HCT116 (cell line): Measurements from ENCODE around the gene TRPT1. TPM values are rescaled to one million over a fixed set of nuclear protein-coding genes. Genes with fewer than 3 reads are reported as not detected.
A peak's percentile ranks its signal among the peaks of the same experiment; 100 is the strongest.

Experiments used
- ATAC-seq: fragments of 200-7000 bp; cut with Tn5 transposase; 2 replicates; pipeline ENCODE4 v1.9.1; 2020; ENCODE audit warnings: mild to moderate bottlenecking, moderate library complexity
- BruUV-seq: library from RNA; stranded (reverse); fragments of 400-500 nt; replicated peaks from 2 replicates; lab custom pipeline; 2021; lab: Mats Ljungman, UMichigan
- CTCF ChIA-PET: fragments of 300-600 bp; sonication (Branson Sonifier 250); formaldehyde crosslinking; loops from one replicate; lab custom pipeline; 2021; ENCODE audit warnings: antibody characterized with exemption; lab: Charles Lee
- POLR2A ChIA-PET: fragments of 300-600, 350-600 bp; sonication (Branson Sonifier 250); formaldehyde crosslinking; loops from one replicate; lab custom pipeline; 2021; ENCODE audit warnings: antibody characterized with exemption; lab: Charles Lee
- RAD21 ChIA-PET, 2 experiments: fragments of 300-600 bp; sonication (Branson Sonifier 250); formaldehyde crosslinking; loops; one replicate each; lab custom pipeline; 2023; ENCODE audit warnings: low total read pairs in 2 of 2; ENCODE audit not compliant: uncharacterized antibody in 2 of 2, unreplicated experiment in 2 of 2, low non-redundant PET in 1 of 2; lab: Charles Lee
- DNase-seq: peaks from one replicate; pipeline ENCODE4 v3.0.0-alpha.2; 2010; ENCODE audit warnings: low read depth, low spot score
- H2AFZ ChIP-seq: fragments of 200-600 bp; shearing (Covaris generic), sonication (generic); 2 replicates; pipeline ENCODE4 v1.6.1; 2017; ENCODE audit warnings: low read depth, mixed run types, mixed read lengths, antibody characterized with exemption, low read length; ENCODE audit not compliant: poor library complexity, severe bottlenecking
- H3K27ac ChIP-seq: 2 replicates; pipeline ENCODE4 v1.5.1; 2012; ENCODE audit warnings: low read depth, low read length
- H3K27me3 ChIP-seq: fragments of 200-600 bp; sonication (generic); 2 replicates; pipeline ENCODE4 v1.6.1; 2016; ENCODE audit warnings: mixed run types, low read length, mixed read lengths; ENCODE audit not compliant: insufficient read depth
- H3K36me3 ChIP-seq, 2 experiments: fragments of 200-500 bp in 1 of 2; fragments of 200-600 bp in 1 of 2; sonication (Bioruptor generic) in 1 of 2; sonication (generic) in 1 of 2; 2 replicates each; pipeline versions ENCODE4 v1.5.1 to v1.6.1; 2014 to 2016; ENCODE audit warnings: low read length in 2 of 2, inconsistent platforms in 1 of 2, mixed read lengths in 1 of 2, mixed run types in 1 of 2; ENCODE audit not compliant: insufficient read depth in 2 of 2, control insufficient read depth in 1 of 2
- H3K4me1 ChIP-seq, 2 experiments: fragments of 200-600 bp in 1 of 2; sonication (generic) in 1 of 2; 2 replicates each; pipeline versions ENCODE4 v1.5.1 to v1.6.1; 2012 to 2017; ENCODE audit warnings: low read length in 2 of 2, inconsistent platforms in 1 of 2, mild to moderate bottlenecking in 1 of 2, mixed read lengths in 1 of 2, mixed run types in 1 of 2, moderate library complexity in 1 of 2; ENCODE audit not compliant: insufficient read depth in 2 of 2, control insufficient read depth in 1 of 2
- H3K4me2 ChIP-seq: fragments of 200-600 bp; sonication (generic); 2 replicates; pipeline ENCODE4 v1.6.1; 2017; ENCODE audit warnings: mixed run types, low read length, mixed read lengths
- H3K4me3 ChIP-seq, 2 experiments: fragments of 200-600 bp in 1 of 2; sonication (generic) in 1 of 2; replicated peaks in 1 of 2; 2 replicates each; pipeline ENCODE4 v1.5.1; 2011 to 2016; ENCODE audit warnings: low read length in 2 of 2, control low read depth in 1 of 2, low read depth in 1 of 2, mild to moderate bottlenecking in 1 of 2, mixed read lengths in 1 of 2, mixed run types in 1 of 2
- H3K79me2 ChIP-seq: fragments of 200-600 bp; sonication (generic); 2 replicates; pipeline ENCODE4 v1.6.1; 2017; ENCODE audit warnings: mild to moderate bottlenecking, mixed run types, low read length, moderate library complexity, mixed read lengths; ENCODE audit not compliant: insufficient read depth
- H3K9ac ChIP-seq: fragments of 200-600 bp; sonication (generic); 2 replicates; pipeline ENCODE4 v1.6.1; 2016; ENCODE audit warnings: low read length, mixed read lengths
- H3K9me2 ChIP-seq: fragments of 200-600 bp; sonication (generic), shearing (Covaris generic); 2 replicates; pipeline ENCODE4 v1.6.1; 2017; ENCODE audit warnings: mixed run types, mild to moderate bottlenecking, moderate library complexity; ENCODE audit not compliant: insufficient read depth
- H3K9me3 ChIP-seq, 2 experiments: fragments of 200-500 bp in 1 of 2; fragments of 200-600 bp in 1 of 2; sonication (Bioruptor generic) in 1 of 2; sonication (generic) in 1 of 2; 2 replicates each; pipeline ENCODE4 v1.6.1; 2014 to 2017; ENCODE audit warnings: low read length in 2 of 2, mixed read lengths in 2 of 2, inconsistent platforms in 1 of 2, low read depth in 1 of 2, mild to moderate bottlenecking in 1 of 2, mixed run types in 1 of 2, moderate library complexity in 1 of 2; ENCODE audit not compliant: control insufficient read depth in 1 of 2, insufficient read depth in 1 of 2
- H4K20me1 ChIP-seq: fragments of 200-600 bp; sonication (generic), shearing (Covaris generic); 2 replicates; pipeline ENCODE4 v1.6.1; 2017; ENCODE audit warnings: mixed run types, mild to moderate bottlenecking, moderate library complexity; ENCODE audit not compliant: insufficient read depth
- CEBPB ChIP-seq: IDR thresholded peaks from 2 replicates; pipeline ENCODE4 v1.6.1; 2012; ENCODE audit warnings: low read depth
- ELF1 ChIP-seq: IDR thresholded peaks from 2 replicates; pipeline ENCODE4 v1.6.1; 2012; ENCODE audit warnings: low read depth, borderline replicate concordance
- EZH2phosphoT487 ChIP-seq: fragments of 200-600 bp; IDR thresholded peaks from 2 replicates; pipeline ENCODE4 v1.6.1; 2018; ENCODE audit warnings: antibody characterized with exemption, borderline replicate concordance
- FOSL1 ChIP-seq: IDR thresholded peaks from 2 replicates; pipeline ENCODE4 v1.6.1; 2012; ENCODE audit warnings: low read depth
- POLR2A ChIP-seq: IDR thresholded peaks from 2 replicates; pipeline ENCODE4 v1.7.0; 2011; ENCODE audit warnings: borderline replicate concordance; ENCODE audit not compliant: insufficient read depth, insufficient read length; ENCODE audit errors: extremely low read depth
- POLR2AphosphoS5 ChIP-seq: IDR thresholded peaks from 2 replicates; pipeline ENCODE4 v1.6.1; 2011; ENCODE audit warnings: mild to moderate bottlenecking, low read depth, low read length, moderate library complexity
- ZNF274 ChIP-seq: fragments of 200-500 bp; sonication (Bioruptor generic); IDR thresholded peaks from 2 replicates; pipeline ENCODE4 v1.6.1; 2014; ENCODE audit warnings: mild to moderate bottlenecking, low read depth, low read length, inconsistent platforms
- intact Hi-C: fragments of 100-400 bp; cut with micrococcal nuclease; formaldehyde crosslinking; loops from 2 replicates; pipeline ENCODE4 v1.10.0; 2022
- total RNA-seq: library from RNA; stranded (reverse); gene quantifications from one replicate; pipeline ENCODE4 v1.2.1, GENCODE V29; 2021; ENCODE audit not compliant: unreplicated experiment
- TF ChIP-seq, protein P1 (sequence below): IDR thresholded peaks from 2 replicates; pipeline ENCODE4 v1.6.1; 2012
- TF ChIP-seq, protein P2 (sequence below), 3 experiments: fragments of 200-600 bp in 1 of 3; sonication (generic) in 1 of 3; IDR thresholded peaks in 2 of 3; conservative IDR thresholded peaks in 1 of 3; 2 replicates each; pipeline ENCODE4 v1.5.1; 2012 to 2017; ENCODE audit warnings: low read depth in 2 of 3, low read length in 2 of 3, antibody characterized with exemption in 1 of 3, borderline replicate concordance in 1 of 3, control low read depth in 1 of 3, mild to moderate bottlenecking in 1 of 3, mixed read lengths in 1 of 3, mixed run types in 1 of 3, moderate library complexity in 1 of 3; ENCODE audit not compliant: insufficient read depth in 1 of 3
- TF ChIP-seq, protein P3 (sequence below): IDR thresholded peaks from 2 replicates; pipeline ENCODE4 v1.6.1; 2012
- TF ChIP-seq, protein P4 (sequence below): IDR thresholded peaks from 2 replicates; pipeline ENCODE4 v1.6.1; 2011; ENCODE audit warnings: mild to moderate bottlenecking, low read length, moderate library complexity; ENCODE audit not compliant: insufficient replicate concordance; ENCODE audit errors: extremely low read depth

TRPT1 gene
- total RNA-seq, 1 experiment from 2014 or later = 43.2 TPM

DNA sequence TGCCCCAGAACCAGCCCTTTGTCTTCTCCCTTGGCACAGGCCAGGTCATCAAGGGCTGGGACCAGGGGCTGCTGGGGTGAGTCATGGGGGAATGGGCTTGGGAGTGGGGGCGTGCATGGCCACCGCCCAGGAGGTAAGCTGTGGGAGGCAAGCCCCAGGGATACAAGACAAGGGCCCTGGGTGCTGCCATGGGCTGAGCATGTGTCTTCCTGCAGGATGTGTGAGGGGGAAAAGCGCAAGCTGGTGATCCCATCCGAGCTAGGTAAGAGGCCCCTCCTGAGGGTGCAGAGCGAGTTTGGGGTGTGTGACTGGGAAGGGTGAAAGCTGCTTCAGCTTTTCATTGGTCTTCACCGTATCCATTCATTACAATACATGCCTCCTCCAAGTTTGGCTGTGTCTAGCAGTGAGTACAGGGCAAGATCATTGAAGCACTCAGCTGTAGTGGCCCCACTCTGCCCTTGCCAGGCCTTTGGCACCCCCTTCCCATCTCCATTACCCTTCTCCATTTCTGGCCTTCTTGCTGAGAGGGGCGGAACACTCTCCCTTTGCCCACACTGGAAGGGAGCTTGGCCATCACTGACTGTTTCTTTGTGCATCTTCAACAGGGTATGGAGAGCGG lies 17.4 kb upstream of the TRPT1 start:
- POLR2A ChIA-PET = interaction anchor here (2.0 to 4.6 kb wide), 2 partner anchors 9 to 27 kb away, joined by 8 to 29 read pairs; no protein-coding TSS in a partner anchor
- Histone ChIP-seq H3K9me3 (no peaks in the 10 kb centered on the region), H4K20me1 (no peaks in the 10 kb centered on the region), H3K4me2 (peak overlapping the region; percentile 84), H2AFZ (no peak overlapping the region), H3K4me1 (peaks cover 39 to 75% of the 10 kb centered on the region in 2 experiments), H3K79me2 (peaks cover 48% of the 10 kb centered on the region), H3K27me3 (no peaks in the 10 kb centered on the region), H3K36me3 (peaks cover 0 to 12% of the 10 kb centered on the region in 2 experiments; a peak in 1 of 4 replicates), H3K27ac (peak overlapping the region; percentile 88), H3K9me2 (no peaks in the 10 kb centered on the region), H3K9ac (peak overlapping the region; percentile 99)
- intact Hi-C loops = no loop called here
- CTCF ChIA-PET = interaction anchor here (1.2 to 1.9 kb wide), 3 partner anchors 88 to 112 kb away, joined by 3 to 4 read pairs (median 3); no protein-coding TSS in a partner anchor
- BruUV-seq = no TSS peak
- DNase-seq = no peak
- TF ChIP-seq POLR2A = no peak
- TF ChIP-seq POLR2AphosphoS5 = peak; percentile 24; the same call in 1 of the 2 replicates
- TF ChIP-seq, all 23 proteins: peak for 1
- no peak for ATAC-seq
- peak overlapping the region; percentile 70 to 91; a peak in 3 of 4 replicates for H3K4me3 ChIP-seq
- RAD21 ChIA-PET = no interaction called here

DNA sequence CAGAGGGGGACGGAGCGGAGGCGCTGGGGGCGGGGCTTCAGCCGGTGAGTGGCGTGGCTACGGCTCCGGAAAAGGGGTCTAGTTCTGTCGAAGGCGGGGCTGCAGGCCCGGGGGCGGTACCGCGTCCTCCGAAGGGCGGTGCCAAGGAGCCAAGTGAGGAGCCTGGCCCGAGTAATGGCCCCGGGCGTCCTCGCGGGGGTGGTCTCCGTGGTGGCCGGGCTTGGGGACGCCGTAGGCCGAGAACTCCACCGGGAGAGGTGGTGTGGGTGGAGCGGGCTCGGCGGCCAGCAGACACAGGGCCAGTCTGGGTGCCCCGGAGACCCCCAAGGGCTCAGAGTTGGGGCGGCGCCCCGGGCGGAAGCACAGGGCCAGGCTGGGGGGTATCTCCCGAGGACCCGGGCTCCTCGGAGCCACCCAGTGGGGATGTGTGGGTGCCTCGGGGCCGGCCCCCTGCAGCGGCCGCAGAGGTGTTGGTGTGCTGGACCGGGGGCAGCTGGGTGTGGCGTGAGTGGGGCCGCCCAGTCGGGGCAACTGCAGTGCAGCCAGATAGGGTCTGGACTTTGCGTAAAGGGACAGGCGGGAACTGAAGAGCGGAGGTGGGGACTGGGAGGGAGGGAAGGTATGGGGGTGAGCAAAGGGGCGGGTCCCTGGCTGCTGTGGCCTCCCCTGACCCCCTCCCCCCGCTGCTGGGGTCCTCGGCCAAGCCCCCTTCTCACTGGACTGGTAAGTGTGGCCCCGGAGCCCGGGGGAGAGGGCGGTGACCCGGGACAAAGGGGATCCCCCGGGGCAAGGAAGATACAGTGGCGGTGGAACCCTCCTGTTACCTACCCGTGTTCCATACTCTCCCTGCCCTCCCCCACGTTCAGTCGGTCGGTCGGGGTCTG lies 15.7 kb upstream of the TRPT1 start:
- DNase-seq (no peak), ATAC-seq (peak; percentile 28)
- H3K79me2 ChIP-seq = peaks cover 48% of the 10 kb centered on the region
- peaks cover 32 to 60% of the 10 kb centered on the region in 2 experiments for H3K4me1 ChIP-seq
- ChIA-PET CTCF (interaction anchor here (0.8 to 2.2 kb wide), 10 partner anchors 8 to 115 kb away, joined by 3 to 10 read pairs (median 4); partner anchors contain the start of genes PRDX5 and TRMT112), POLR2A (interaction anchor here (0.7 to 2.0 kb wide), 12 partner anchors 8 to 114 kb away, joined by 4 to 11 read pairs (median 6); partner anchors contain the start of genes NUDT22, PRDX5, TRMT112 and TRPT1), RAD21 (interaction anchor here in 1 of 2 experiments (0.6 kb wide), 1 partner anchor 1758 kb away, joined by 5 read pairs; no protein-coding TSS in a partner anchor)
- H3K27ac ChIP-seq = peak overlapping the region; percentile 88
- H3K9me2 ChIP-seq = no peaks in the 10 kb centered on the region
- H3K9ac ChIP-seq = peak overlapping the region; percentile 99
- no peak overlapping the region for H2AFZ ChIP-seq
- H3K4me3 ChIP-seq = peak overlapping the region; percentile 70 to 91
- no peaks in the 10 kb centered on the region for H4K20me1 ChIP-seq
- peak overlapping the region; percentile 84 for H3K4me2 ChIP-seq
- BruUV-seq = TSS peak; percentile 66
- no peaks in the 10 kb centered on the region for H3K9me3 ChIP-seq
- intact Hi-C loops = loop anchor here (1.0 to 2.0 kb wide), 2 partner anchors 43 to 63 kb away; partner anchors contain the start of genes BAD and ESRRA
- H3K36me3 ChIP-seq = peaks cover 0 to 20% of the 10 kb centered on the region in 2 experiments; a peak in 1 of 4 replicates
- no peaks in the 10 kb centered on the region for H3K27me3 ChIP-seq
- TF ChIP-seq ELF1 = no peak
- TF ChIP-seq FOSL1 = no peak
- no peak for TF ChIP-seq CEBPB
- TF ChIP-seq EZH2phosphoT487 = no peak
- TF ChIP-seq, protein P1, sequence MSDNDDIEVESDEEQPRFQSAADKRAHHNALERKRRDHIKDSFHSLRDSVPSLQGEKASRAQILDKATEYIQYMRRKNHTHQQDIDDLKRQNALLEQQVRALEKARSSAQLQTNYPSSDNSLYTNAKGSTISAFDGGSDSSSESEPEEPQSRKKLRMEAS = no peak
- TF ChIP-seq, protein P2, sequence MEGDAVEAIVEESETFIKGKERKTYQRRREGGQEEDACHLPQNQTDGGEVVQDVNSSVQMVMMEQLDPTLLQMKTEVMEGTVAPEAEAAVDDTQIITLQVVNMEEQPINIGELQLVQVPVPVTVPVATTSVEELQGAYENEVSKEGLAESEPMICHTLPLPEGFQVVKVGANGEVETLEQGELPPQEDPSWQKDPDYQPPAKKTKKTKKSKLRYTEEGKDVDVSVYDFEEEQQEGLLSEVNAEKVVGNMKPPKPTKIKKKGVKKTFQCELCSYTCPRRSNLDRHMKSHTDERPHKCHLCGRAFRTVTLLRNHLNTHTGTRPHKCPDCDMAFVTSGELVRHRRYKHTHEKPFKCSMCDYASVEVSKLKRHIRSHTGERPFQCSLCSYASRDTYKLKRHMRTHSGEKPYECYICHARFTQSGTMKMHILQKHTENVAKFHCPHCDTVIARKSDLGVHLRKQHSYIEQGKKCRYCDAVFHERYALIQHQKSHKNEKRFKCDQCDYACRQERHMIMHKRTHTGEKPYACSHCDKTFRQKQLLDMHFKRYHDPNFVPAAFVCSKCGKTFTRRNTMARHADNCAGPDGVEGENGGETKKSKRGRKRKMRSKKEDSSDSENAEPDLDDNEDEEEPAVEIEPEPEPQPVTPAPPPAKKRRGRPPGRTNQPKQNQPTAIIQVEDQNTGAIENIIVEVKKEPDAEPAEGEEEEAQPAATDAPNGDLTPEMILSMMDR (IDR thresholded peaks at IDR 0.05 in 2 of 3, conservative IDR thresholded peaks at IDR 0.05 in 1 of 3; ENCODE audit: borderline replicate concordance in 1 of 3, insufficient read depth in 1 of 3, low read depth in 2 of 3, low read length in 2 of 3) = no peak
- peak; percentile 84 for TF ChIP-seq POLR2AphosphoS5
- TF ChIP-seq, protein P3, sequence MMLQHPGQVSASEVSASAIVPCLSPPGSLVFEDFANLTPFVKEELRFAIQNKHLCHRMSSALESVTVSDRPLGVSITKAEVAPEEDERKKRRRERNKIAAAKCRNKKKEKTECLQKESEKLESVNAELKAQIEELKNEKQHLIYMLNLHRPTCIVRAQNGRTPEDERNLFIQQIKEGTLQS = no peak
- no peak for TF ChIP-seq ZNF274
- TF ChIP-seq, protein P4, sequence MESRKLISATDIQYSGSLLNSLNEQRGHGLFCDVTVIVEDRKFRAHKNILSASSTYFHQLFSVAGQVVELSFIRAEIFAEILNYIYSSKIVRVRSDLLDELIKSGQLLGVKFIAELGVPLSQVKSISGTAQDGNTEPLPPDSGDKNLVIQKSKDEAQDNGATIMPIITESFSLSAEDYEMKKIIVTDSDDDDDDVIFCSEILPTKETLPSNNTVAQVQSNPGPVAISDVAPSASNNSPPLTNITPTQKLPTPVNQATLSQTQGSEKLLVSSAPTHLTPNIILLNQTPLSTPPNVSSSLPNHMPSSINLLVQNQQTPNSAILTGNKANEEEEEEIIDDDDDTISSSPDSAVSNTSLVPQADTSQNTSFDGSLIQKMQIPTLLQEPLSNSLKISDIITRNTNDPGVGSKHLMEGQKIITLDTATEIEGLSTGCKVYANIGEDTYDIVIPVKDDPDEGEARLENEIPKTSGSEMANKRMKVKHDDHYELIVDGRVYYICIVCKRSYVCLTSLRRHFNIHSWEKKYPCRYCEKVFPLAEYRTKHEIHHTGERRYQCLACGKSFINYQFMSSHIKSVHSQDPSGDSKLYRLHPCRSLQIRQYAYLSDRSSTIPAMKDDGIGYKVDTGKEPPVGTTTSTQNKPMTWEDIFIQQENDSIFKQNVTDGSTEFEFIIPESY = no peak
